Metanephros (tissue), 2 donors: ENCODE data around the gene TOMM34. TPM values are rescaled to one million over a fixed set of nuclear protein-coding genes. Genes with fewer than 3 reads are reported as not detected.

Source experiments
- small RNA-seq: library from RNA; depleted of rRNA; stranded (forward); fragments of <200 nt; gene quantifications from one replicate; pipeline ENCODE3, GENCODE V24; 2014; ENCODE audit warnings: low replicate concordance
- total RNA-seq: library from RNA; depleted of rRNA; stranded (reverse); fragments of >200 nt; gene quantifications from one replicate; pipeline ENCODE4 v1.2.3, GENCODE V29; 2014

The TOMM34 gene
- total RNA-seq = 15.5 TPM

DNA sequence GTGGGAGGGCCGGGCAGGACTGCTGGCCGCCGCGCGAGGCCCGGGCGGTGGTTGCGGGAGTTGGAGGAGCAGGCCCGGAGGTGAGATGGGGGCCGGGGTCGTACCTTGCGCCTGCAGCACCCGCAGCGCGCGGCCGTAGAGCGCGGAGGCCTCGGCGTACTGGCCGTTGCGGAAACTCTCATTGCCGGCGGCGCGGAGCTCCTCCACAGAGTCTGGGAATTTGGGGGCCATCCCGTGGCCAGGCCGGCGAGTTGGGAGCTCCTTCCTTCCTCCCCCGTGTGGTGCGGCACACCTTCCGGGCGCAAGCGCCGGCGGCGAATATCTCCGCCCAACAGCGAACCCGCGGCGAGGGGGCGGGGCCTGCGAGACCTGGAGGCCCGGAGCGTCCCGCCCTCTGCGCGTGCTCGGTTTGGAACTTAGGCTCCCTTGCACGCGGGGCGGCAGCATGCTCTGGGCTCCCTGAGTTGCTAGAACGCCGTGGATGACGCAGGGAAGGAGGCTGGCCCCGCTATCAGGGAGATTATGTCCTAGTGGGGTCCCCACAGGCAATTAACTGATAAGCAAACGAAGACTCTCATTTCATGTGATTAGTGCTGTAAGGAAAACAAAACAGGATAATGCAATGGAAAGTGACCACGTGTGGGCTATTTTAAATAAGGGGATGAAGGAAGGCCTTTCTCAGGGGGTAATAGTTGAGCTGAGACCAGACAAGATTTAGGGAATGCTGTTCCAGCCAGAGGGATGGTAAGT, at the start of gene TOMM34:
Gene TOMM34, minus strand, starts transcription at position 295 of the 750 bp plus-strand sequence. Its CDS starts 64 bp downstream, at position 231.

DNA sequence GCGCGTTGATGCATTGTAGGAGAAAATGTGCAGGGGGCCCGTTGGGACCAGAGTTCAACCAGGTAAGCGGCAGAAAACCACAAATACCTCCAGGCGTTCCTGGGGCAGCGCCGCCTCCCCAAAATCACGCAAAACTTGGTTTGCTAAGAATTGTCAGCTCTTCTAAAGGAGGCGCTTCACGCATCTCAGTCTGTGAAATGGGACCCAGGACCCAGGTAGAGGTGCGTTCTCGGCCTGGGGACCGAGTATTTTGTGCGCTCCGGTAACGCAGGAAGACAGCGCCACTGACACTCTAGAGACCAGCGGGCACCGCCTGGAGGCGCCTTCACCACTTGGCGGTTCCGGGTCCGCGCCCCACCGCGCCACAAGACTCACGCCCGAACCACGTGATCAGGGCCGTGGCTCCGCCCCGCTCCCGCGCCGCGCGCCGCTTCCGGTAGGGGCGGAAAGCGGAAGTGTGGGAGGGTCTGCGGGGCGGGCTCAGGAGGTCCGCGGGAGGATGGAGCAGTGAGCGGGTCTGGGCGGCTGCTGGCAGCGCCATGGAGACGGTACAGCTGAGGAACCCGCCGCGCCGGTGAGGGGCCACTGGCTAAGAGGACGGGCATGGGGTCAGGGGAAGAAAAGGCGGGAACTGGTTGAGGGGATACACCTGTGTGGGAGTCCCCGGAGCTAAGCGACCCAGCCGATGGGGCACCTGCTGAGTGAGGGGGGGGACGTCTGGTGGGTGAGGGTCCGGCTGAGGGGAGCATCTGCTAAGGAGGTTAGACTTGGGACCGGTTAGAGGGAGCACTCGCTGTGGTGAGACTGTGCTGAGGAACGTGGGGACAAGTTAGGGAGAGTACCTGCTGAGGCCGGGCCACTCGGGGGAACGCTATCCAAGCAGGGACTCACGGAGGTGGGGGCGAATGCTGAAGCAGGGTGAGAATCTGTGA, 6.1 kb upstream of the TOMM34 start, which contains the start of gene STK4:
Gene STK4, plus strand, starts transcription at position 483 of the 932 bp plus-strand sequence. Its CDS starts 57 bp downstream, at position 540.

GRCh38 chr20:44909872-44910689, 50.1 kb downstream of the TOMM34 start, which contains the start of gene PABPC1L:
Gene PABPC1L, plus strand, starts transcription at chr20:44910060. Its CDS starts 84 bp downstream, at chr20:44910144.

Small RNA genes within 50 kb of the gene (small RNA-seq; reads per million reads assigned to genes)
- not detected for gene RF00019

Other genes with a start within 250 kb of the TOMM34 start
- not detected for gene CCN5, start 245.0 kb downstream of the TOMM34 start, total RNA-seq
- 0.23 TPM for gene KCNK15, start 214.5 kb downstream of the TOMM34 start, total RNA-seq
- 1.1 TPM for gene RIMS4, start 149.9 kb downstream of the TOMM34 start, total RNA-seq
- gene YWHAB, start 74.7 kb downstream of the TOMM34 start, total RNA-seq = 97.3 TPM
- gene PABPC1L, start 50.3 kb downstream of the TOMM34 start, total RNA-seq = 30.0 TPM
- 26.6 TPM for gene STK4, start 6.1 kb upstream of the TOMM34 start, total RNA-seq
- gene KCNS1, start 140.7 kb upstream of the TOMM34 start, total RNA-seq = 0.76 TPM
- not detected for gene WFDC5, start 154.8 kb upstream of the TOMM34 start, total RNA-seq
- gene WFDC12, start 164.1 kb upstream of the TOMM34 start, total RNA-seq = not detected
- gene PI3, start 214.5 kb upstream of the TOMM34 start, total RNA-seq = not detected
- not detected for gene SEMG1, start 246.6 kb upstream of the TOMM34 start, total RNA-seq